ENCODE results near the gene CCDC197. TPM values are rescaled to one million over a fixed set of nuclear protein-coding genes. Genes with fewer than 3 reads are reported as not detected.

Gene CCDC197
- total RNA-seq, 4 donors from 2014 or later = not detected

DNA sequence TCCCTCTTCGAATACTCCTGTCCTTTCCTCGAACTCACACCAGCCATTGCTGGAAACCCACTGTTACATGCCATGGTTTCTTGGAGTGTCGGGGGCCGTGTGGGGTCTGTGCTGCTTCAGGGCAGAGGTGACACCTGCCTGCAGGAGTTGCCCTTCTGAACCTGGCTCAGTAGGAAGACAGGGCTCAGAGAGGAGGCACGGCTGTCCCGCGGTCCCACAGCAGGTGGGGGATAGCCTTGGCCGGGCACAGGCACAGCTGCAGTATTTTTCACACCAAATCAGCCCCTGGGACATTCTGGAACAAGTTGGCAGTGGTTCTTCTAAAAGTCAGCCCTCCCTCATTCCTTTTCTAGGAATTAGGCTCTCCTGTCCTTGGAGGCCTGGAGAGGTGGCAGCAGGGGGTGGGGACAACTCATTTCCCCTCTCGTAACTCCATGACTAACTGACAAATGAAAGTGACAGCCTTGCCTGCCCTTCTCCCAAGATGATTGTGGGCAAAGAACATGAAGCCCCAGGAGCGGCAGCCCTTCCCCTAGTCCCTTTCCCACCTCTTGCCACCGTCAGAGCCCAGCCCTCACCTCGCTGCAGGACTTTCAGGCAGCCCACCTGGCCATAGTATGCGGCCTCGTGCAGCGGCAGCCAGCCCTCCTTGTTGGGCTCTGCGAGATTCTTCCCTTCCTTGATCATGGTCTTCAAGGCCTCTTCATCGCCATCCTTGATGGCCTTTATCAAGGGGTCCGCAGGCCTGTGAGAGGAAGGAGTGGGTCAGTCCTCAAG, 43.2 kb upstream of the CCDC197 start:
- TF ChIP-seq, protein P1, sequence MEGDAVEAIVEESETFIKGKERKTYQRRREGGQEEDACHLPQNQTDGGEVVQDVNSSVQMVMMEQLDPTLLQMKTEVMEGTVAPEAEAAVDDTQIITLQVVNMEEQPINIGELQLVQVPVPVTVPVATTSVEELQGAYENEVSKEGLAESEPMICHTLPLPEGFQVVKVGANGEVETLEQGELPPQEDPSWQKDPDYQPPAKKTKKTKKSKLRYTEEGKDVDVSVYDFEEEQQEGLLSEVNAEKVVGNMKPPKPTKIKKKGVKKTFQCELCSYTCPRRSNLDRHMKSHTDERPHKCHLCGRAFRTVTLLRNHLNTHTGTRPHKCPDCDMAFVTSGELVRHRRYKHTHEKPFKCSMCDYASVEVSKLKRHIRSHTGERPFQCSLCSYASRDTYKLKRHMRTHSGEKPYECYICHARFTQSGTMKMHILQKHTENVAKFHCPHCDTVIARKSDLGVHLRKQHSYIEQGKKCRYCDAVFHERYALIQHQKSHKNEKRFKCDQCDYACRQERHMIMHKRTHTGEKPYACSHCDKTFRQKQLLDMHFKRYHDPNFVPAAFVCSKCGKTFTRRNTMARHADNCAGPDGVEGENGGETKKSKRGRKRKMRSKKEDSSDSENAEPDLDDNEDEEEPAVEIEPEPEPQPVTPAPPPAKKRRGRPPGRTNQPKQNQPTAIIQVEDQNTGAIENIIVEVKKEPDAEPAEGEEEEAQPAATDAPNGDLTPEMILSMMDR (IDR thresholded peaks at IDR 0.05; ENCODE audit: low read depth) = no peak

DNA sequence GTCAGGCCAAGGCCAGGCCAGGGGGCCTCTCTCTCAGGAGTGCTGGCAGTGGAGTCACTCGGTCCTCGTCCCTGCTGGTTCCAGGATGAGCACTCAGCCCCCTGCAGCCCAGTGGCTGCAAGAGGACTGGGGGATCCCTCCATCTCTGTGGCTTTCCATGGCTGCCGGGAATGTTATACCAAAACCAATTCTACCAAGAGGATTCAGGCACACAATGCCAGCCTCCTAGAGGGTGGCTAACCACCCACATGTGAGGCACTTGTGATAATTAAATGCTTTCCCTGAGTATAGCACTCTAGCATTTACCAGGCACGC, 42.6 kb upstream of the CCDC197 start:
- TF ChIP-seq, protein P1 (IDR thresholded peaks at IDR 0.05; ENCODE audit: low read depth) = no peak

DNA sequence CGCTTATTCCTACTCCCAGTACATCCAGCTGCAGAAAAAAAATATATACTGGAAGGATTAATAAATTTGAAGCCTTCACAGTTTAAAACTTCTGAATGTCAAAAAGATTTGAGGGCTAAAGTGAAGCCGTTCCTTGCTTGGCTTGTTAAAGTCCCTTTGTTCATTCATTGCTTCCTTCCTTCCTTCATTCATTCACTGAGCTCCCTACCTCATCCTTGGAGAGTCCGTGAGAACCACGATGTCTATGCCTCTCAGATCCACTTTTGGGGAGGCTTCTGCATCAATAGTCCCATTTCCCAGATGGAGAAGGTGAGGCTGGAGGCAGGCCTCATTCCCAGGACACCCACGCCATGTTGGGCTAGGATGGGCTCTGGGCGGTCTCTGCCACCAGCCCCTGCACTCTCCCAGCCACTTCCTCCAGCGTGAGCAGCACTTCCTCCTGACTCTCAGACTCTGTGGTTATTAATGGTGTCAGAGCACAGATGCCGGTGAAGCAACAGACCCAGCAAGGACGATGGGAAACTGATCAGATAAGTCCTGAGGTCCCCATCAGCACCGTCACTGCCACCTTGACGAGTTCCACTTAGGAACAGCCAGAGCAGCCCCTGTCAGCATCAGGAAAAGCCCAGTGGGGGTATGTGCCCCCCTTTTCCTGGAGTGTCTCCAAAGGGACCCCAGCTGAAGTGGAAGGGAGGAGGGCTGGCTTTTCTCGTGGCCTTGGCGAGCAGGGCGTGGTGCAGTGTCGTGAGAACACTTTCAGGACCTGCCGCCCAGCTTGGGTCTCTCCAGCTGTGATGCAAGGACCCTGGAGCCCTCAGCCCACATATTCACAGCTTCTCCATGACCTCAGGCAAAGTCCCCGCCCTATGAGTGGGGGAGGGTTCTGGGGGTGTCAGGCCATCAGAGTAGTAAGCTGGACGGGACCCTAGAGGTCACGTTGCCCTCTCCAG, 41.9 kb upstream of the CCDC197 start:
- TF ChIP-seq, protein P1 (IDR thresholded peaks at IDR 0.05; ENCODE audit: low read depth) = no peak

DNA sequence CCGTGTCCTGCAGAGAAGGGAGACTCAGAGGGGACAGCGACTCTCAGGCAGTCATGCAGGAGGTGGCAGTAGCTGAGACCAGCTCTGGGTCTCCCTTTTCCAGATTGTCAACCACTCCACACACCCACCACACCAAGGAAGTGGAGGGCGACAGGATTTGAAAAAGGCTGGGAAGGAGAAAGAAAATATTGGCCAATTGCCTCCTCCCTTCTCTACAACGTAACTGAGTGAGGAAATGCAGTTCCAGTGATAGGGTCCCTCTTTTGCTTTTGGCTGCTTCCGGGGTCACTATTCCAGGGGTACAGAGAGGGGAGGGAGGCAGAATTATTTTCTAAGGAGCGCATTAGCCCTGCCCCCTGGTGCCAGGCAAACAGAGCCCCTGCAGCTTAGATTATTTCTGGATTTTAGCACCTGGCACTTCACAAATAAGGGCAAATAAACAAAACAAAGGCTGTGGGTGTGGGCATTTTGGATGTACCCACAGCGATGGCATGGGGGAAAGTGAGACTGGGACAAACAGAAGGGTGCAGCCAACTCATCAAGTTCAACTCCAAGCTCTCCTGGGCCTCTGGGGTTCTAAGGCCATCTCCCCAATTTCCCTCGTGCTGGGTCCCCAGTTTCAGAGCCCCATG, 41.1 kb upstream of the CCDC197 start:
- TF ChIP-seq, protein P1 (IDR thresholded peaks at IDR 0.05; ENCODE audit: low read depth) = no peak

DNA sequence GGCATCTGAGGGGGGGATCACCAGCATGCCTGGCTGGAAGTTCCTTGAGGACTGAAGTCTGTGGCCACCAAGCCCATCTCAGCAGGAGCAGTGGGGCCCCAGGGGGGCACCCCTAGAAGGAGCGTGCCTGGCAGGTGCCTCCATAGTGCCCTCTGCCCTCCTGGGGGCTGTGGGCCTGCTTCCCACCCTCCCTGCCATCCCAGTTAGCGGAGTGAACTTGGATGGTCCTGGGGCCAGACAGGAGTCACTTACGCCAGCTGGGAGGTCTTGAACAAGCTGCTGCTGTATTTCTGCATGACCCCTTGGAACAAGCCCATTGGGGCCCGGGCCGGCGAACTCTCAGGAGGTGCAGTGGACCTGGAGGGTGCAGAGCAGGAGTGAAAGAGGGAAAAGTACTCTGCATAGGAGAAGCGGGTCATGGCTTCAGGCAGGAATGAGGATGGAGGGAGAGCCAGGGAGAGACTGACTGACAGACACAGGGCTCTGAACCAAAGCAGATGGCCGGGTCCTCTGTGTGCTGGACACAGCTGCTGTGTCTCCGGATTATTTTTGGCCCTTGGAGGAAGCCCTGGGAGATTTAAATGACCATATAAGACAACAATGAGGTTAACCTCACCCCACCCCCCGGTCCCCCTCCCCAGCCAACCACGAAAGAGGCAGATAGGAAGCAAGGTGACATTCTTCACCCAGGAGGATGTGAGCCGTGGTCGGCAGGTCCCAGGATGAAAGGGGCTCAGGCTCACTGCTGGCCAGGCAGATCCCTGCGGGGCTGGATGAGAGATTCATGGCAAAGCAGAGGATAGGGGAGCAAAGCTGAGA, 40.4 kb upstream of the CCDC197 start:
- TF ChIP-seq, protein P1 (IDR thresholded peaks at IDR 0.05; ENCODE audit: low read depth) = no peak

DNA sequence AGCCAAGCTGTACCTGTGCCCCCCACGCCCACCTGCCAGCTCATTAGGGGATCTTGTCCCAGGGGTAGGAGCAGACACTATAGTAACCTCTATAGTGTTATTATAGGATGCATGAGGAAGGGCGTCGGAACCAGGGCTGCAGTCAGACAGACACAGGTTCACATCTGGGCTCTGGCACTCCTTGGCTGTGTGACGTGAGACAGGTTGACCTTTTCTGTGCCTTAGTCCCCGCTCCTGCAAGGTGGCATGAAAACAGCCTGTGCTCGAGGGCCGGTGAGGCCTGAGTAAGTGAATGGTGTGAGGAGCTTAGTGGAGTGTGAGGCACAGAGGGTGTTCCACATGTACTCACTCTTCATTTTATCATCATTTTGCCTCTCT, 39.8 kb upstream of the CCDC197 start:
- TF ChIP-seq, protein P1 (IDR thresholded peaks at IDR 0.05; ENCODE audit: low read depth) = no peak
